D341Med (cell line): ENCODE results near the gene CDH13.

Experiments used
- DNase-seq: peaks from one replicate; pipeline ENCODE4 v3.0.0; 2012; ENCODE audit warnings: low spot score

Gene CDH13

GRCh38 chr16:83578171-83578570 lies 951.4 kb downstream of the CDH13 start:
- no peak for DNase-seq

DNA sequence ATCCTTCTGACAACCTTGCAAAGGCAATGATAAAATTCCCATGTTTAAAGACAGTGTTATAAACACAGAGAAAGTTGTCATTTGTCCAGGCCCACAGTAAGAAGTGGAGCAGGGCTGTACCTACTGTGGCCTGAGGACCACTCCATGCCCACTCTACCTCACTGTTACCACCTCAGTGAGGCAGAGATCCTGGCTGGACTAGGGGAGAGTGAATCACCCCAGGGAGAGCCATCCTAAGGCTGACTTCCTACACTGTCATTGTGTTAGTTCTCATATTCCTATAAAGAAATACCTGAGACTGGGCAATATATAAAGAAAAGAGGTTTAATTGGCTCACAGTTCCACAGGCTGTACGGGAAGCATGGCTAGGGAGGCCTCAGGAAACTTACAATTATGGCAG lies 952.3 kb downstream of the CDH13 start:
- DNase-seq = no peak

DNA sequence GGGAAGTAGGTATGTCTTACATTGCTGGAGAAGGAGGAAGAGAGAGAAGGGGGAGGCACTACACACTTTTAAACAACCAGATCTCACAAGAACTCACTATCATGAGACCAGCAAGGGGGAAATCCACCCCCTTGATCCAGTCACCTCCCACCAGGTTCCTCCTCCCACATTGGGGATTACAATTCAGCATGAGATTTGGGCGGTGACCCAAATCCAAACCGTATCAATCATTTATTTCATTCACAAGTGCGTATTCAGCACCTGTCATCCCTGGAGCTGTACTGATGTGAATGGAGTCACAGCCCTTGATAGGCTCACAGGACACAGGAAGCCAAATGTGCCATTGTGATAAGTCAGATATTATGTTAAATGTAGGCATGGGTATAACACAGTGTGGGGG lies 952.7 kb downstream of the CDH13 start:
- no peak for DNase-seq

GRCh38 chr16:83581082-83581481 lies 954.3 kb downstream of the CDH13 start:
- no peak for DNase-seq

- DNase-seq = no peak
Observed at GRCh38 chr16:83581994-83582747, 955.4 kb downstream of the CDH13 start.

- no peak for DNase-seq
Observed at GRCh38 chr16:83586036-83586435, 959.3 kb downstream of the CDH13 start.

GRCh38 chr16:83586461-83587200 lies 959.9 kb downstream of the CDH13 start:
- DNase-seq = no peak

- DNase-seq = no peak
Observed at GRCh38 chr16:83587201-83587600, 960.4 kb downstream of the CDH13 start.

DNA sequence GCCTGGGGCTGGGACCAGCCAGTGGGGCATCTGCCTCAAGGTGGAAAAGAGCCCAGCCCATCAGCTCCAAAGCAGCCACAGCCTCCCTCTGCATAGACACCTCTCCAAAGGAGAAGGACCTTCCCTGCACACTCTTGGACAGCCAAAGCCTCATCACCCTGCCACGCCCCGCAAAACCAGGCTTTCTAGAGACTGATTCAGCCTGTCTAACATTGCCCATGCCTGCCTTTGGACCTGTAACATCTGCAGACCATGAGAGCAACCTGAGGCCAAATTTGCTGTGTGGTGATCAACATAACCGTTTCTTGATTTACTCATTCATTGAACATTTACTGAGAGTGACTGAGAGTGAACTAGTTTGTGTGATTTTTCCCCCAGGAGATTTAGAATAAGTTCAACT lies 961.3 kb downstream of the CDH13 start:
- DNase-seq = no peak

DNA sequence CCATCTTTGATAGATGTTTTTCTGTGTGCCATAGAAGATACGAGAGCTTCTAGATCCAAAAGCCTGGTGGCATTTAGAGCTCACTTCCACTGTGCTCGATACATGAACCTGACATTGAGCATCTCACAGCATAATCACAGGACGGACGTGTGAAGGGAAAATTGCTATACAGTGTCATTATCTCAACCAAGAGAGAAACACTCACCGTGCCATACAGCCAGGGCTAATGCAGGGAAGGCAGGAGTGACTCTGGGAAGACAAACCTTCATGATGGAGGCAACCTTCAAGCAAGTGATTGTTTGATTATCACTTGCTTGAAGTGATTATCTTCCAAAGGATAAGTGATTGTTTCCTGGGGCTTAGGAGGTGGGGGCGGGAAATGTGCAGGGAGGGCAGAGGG lies 962.8 kb downstream of the CDH13 start:
- no peak for DNase-seq

- DNase-seq = no peak
Observed at GRCh38 chr16:83592778-83593177, 966.0 kb downstream of the CDH13 start.

- no peak for DNase-seq
Observed at GRCh38 chr16:83599789-83600462, 973.2 kb downstream of the CDH13 start.

- no peak for DNase-seq
Observed at GRCh38 chr16:83602761-83603722, 976.3 kb downstream of the CDH13 start.

DNA sequence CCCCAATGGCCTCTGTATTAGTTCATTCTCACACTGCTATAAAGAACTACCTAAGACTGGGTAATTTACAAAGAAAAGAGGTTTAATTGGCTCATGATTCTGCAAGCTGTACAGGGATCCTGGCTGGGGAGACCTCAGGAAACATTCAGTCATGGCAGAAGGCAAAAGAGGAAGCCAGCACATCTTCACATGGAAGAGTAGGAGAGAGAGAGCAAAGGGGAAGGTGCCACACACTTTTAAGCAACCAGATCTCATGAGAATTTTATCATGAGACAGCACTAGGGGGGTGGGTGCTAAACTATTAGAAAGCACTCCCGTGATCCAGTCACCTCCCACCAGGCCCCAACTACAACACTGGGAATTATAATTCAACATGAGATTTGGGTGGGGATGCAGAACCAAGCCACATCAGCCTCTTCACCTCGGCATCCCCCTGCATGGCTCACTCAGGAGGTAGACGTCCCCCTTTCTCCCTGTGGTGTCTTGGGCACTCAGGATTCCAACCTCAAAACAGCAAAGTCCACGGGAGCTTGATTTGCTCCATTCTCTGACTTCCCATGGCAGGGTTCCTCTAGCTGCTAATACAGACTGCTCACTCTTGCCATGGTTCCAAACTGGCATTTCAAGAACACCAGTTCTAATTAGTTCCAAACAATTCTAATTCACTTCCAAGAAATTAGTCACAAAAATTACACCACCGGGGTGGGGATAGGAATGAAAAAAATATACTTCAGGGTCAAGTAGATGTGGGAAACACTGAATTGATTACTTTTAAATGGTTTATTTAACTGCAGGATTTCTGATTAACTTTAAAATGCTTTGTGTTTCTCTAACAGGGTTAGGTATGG lies 977.2 kb downstream of the CDH13 start:
- DNase-seq = no peak

- no peak for DNase-seq
Observed at GRCh38 chr16:83606486-83607030, 979.8 kb downstream of the CDH13 start.

GRCh38 chr16:83609178-83609577 lies 982.4 kb downstream of the CDH13 start:
- DNase-seq = no peak

DNA sequence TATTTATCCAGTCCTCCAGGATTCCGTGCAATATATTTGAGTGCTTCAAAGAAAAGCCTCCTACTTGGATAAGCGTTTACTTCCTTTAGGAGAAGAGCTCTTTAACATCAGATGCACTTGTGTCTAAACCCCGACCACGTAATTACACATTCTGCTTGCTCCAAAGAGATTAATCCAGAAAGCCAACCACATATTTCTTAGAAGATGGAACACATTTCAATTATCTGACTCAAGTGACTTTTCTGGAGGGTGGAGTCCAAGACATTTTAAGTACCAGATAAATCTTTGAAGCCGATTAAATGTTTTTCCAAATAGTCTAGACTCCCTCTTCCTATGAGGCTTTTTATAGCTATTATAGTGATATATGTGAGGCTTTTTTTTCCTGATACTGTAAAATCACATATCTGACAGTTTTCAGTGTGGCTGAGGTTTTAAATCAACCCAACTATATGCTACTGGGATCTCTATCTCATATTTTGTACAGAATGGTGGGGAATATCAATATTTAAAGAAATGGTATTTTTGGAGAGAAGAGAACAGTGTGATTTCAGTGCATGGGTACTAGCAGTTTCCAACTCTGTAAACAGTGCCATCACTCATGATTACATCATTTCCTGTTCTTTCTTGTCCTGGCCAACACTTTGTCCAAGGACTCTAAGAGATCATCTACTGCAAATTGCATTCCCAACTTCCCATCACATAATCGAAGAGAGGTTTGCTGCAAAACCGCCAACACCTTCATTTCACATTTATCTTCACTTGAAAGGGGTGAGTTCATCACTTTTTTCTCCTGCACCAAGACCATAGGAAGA lies 988.6 kb downstream of the CDH13 start:
- no peak for DNase-seq

DNA sequence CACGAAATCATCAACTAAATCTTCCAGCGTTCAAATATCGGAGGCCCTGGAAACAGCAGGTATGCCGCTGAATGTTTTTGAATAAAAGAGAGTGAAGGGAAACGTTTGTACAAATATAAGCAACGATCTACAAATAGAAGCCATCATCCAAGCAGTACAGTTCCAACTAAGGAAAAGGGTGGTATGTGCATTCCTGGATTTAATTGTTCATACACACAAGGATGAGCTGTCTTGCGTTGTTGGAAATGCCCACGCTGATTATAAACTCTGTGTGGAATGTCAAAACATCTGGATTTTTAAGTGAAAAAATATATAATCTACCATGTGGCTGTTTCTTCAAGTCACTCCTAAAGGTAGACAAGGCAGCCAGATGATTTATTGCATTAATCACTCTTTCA lies 989.2 kb downstream of the CDH13 start:
- DNase-seq = no peak

- no peak for DNase-seq
Observed at GRCh38 chr16:83619381-83620150, 992.8 kb downstream of the CDH13 start.
